Measurements from ENCODE around the gene USP3. TPM values are rescaled to one million over a fixed set of nuclear protein-coding genes. Genes with fewer than 3 reads are reported as not detected.

The USP3 gene
- total and polyA plus RNA-seq, 9 donors = 15.0 to 34.5 (median 22.0) TPM

GRCh38 chr15:63556736-63557135 is 52.3 kb downstream of the USP3 start:
- peaks cover 27% of the 10 kb centered on the region for H3K36me3 ChIP-seq (ENCODE audit: control insufficient read depth, insufficient read depth, low read length)
- no peak for DNase-seq

GRCh38 chr15:63559753-63560152 is 55.4 kb downstream of the USP3 start:
- Histone ChIP-seq H3K4me1 (ENCODE audit: control insufficient read depth, insufficient read depth, low read length) (no peaks in the 10 kb centered on the region), H3K36me3 (ENCODE audit: control insufficient read depth, insufficient read depth, low read length) (peaks cover 38% of the 10 kb centered on the region), H3K4me3 (ENCODE audit: low read length) (no peak overlapping the region), H3K27ac (ENCODE audit: low read length) (no peak overlapping the region), H3K27me3 (ENCODE audit: control insufficient read depth, insufficient read depth, low read length) (no peaks in the 10 kb centered on the region), H3K9me3 (replicated peaks; ENCODE audit: control insufficient read depth, low read depth, low read length) (no peaks in the 10 kb centered on the region)
- DNase-seq = no peak
- WGBS (ENCODE audit: insufficient coverage) = no CpG with 5 or more reads among the region's 5 CpGs

More at GRCh38 chr15:63556736-63557135, 52.3 kb downstream of the USP3 start:
- no peak overlapping the region for H3K27ac ChIP-seq (ENCODE audit: low read length)
- H3K4me1 ChIP-seq (ENCODE audit: control insufficient read depth, insufficient read depth, low read length) = no peaks in the 10 kb centered on the region
- H3K27me3 ChIP-seq (ENCODE audit: control insufficient read depth, insufficient read depth, low read length) = no peaks in the 10 kb centered on the region
- H3K4me3 ChIP-seq (ENCODE audit: low read length) = no peak overlapping the region
- no peaks in the 10 kb centered on the region for H3K9me3 ChIP-seq (replicated peaks; ENCODE audit: control insufficient read depth, low read depth, low read length)
- 80% methylated on average over 5 of the region's 7 CpGs for WGBS (ENCODE audit: insufficient coverage)

- Histone ChIP-seq H3K4me1 (ENCODE audit: control insufficient read depth, insufficient read depth, low read length) (no peaks in the 10 kb centered on the region), H3K27me3 (ENCODE audit: control insufficient read depth, insufficient read depth, low read length) (no peaks in the 10 kb centered on the region), H3K27ac (ENCODE audit: low read length) (no peak overlapping the region), H3K36me3 (ENCODE audit: control insufficient read depth, insufficient read depth, low read length) (peaks cover 40% of the 10 kb centered on the region), H3K4me3 (ENCODE audit: low read length) (no peak overlapping the region), H3K9me3 (replicated peaks; ENCODE audit: control insufficient read depth, low read depth, low read length) (no peaks in the 10 kb centered on the region)
- no peak for DNase-seq
- WGBS (ENCODE audit: insufficient coverage) = 72% methylated on average over 5 of the region's 6 CpGs
These were observed 56.5 kb downstream of the USP3 start for GRCh38 chr15:63560741-63561448.

- Histone ChIP-seq H3K36me3 (ENCODE audit: control insufficient read depth, insufficient read depth, low read length) (peaks cover 34% of the 10 kb centered on the region), H3K27me3 (ENCODE audit: control insufficient read depth, insufficient read depth, low read length) (no peaks in the 10 kb centered on the region), H3K4me1 (ENCODE audit: control insufficient read depth, insufficient read depth, low read length) (no peaks in the 10 kb centered on the region), H3K4me3 (ENCODE audit: low read length) (no peak overlapping the region), H3K27ac (ENCODE audit: low read length) (no peak overlapping the region), H3K9me3 (replicated peaks; ENCODE audit: control insufficient read depth, low read depth, low read length) (no peaks in the 10 kb centered on the region)
- no peak for DNase-seq
- WGBS (ENCODE audit: insufficient coverage) = no CpG with 5 or more reads among the region's 3 CpGs
These were observed 59.7 kb downstream of the USP3 start for GRCh38 chr15:63564093-63564492.

GRCh38 chr15:63565536-63566186 is 61.3 kb downstream of the USP3 start:
- Histone ChIP-seq H3K9me3 (replicated peaks; ENCODE audit: control insufficient read depth, low read depth, low read length) (no peaks in the 10 kb centered on the region), H3K36me3 (ENCODE audit: control insufficient read depth, insufficient read depth, low read length) (peaks cover 34% of the 10 kb centered on the region), H3K4me3 (ENCODE audit: low read length) (no peak overlapping the region), H3K4me1 (ENCODE audit: control insufficient read depth, insufficient read depth, low read length) (no peaks in the 10 kb centered on the region), H3K27ac (ENCODE audit: low read length) (no peak overlapping the region), H3K27me3 (ENCODE audit: control insufficient read depth, insufficient read depth, low read length) (no peaks in the 10 kb centered on the region)
- WGBS (ENCODE audit: insufficient coverage) = no CpG with 5 or more reads among the region's 2 CpGs
- no peak for DNase-seq

- DNase-seq = no peak
- WGBS (ENCODE audit: insufficient coverage) = 100% methylated on average over 3 of the region's 7 CpGs
- Histone ChIP-seq H3K9me3 (replicated peaks; ENCODE audit: control insufficient read depth, low read depth, low read length) (no peaks in the 10 kb centered on the region), H3K27ac (ENCODE audit: low read length) (no peak overlapping the region), H3K4me1 (ENCODE audit: control insufficient read depth, insufficient read depth, low read length) (peaks cover 4% of the 10 kb centered on the region), H3K4me3 (ENCODE audit: low read length) (no peak overlapping the region), H3K27me3 (ENCODE audit: control insufficient read depth, insufficient read depth, low read length) (no peaks in the 10 kb centered on the region), H3K36me3 (ENCODE audit: control insufficient read depth, insufficient read depth, low read length) (peaks cover 29% of the 10 kb centered on the region)
These were observed 68.5 kb downstream of the USP3 start for GRCh38 chr15:63572749-63573464.

GRCh38 chr15:63573533-63573932 is 69.1 kb downstream of the USP3 start:
- no peak overlapping the region for H3K4me3 ChIP-seq (ENCODE audit: low read length)
- H3K36me3 ChIP-seq (ENCODE audit: control insufficient read depth, insufficient read depth, low read length) = peaks cover 29% of the 10 kb centered on the region
- H3K9me3 ChIP-seq (replicated peaks; ENCODE audit: control insufficient read depth, low read depth, low read length) = no peaks in the 10 kb centered on the region
- no peaks in the 10 kb centered on the region for H3K27me3 ChIP-seq (ENCODE audit: control insufficient read depth, insufficient read depth, low read length)
- no peak for DNase-seq
- H3K4me1 ChIP-seq (ENCODE audit: control insufficient read depth, insufficient read depth, low read length) = peaks cover 4% of the 10 kb centered on the region
- no peak overlapping the region for H3K27ac ChIP-seq (ENCODE audit: low read length)

- H3K4me3 ChIP-seq (ENCODE audit: low read length) = no peak overlapping the region
- no CpG with 5 or more reads among the region's 1 CpG for WGBS (ENCODE audit: insufficient coverage)
- no peak for DNase-seq
- no peaks in the 10 kb centered on the region for H3K9me3 ChIP-seq (replicated peaks; ENCODE audit: control insufficient read depth, low read depth, low read length)
- H3K4me1 ChIP-seq (ENCODE audit: control insufficient read depth, insufficient read depth, low read length) = peaks cover 4% of the 10 kb centered on the region
- H3K27me3 ChIP-seq (ENCODE audit: control insufficient read depth, insufficient read depth, low read length) = no peaks in the 10 kb centered on the region
- H3K27ac ChIP-seq (ENCODE audit: low read length) = no peak overlapping the region
- H3K36me3 ChIP-seq (ENCODE audit: control insufficient read depth, insufficient read depth, low read length) = peaks cover 24% of the 10 kb centered on the region
These were observed 70.9 kb downstream of the USP3 start for GRCh38 chr15:63575312-63575711.

- Histone ChIP-seq H3K4me3 (ENCODE audit: low read length) (no peak overlapping the region), H3K4me1 (ENCODE audit: control insufficient read depth, insufficient read depth, low read length) (peaks cover 4% of the 10 kb centered on the region), H3K27me3 (ENCODE audit: control insufficient read depth, insufficient read depth, low read length) (no peaks in the 10 kb centered on the region), H3K27ac (ENCODE audit: low read length) (no peak overlapping the region), H3K36me3 (ENCODE audit: control insufficient read depth, insufficient read depth, low read length) (peaks cover 20% of the 10 kb centered on the region), H3K9me3 (replicated peaks; ENCODE audit: control insufficient read depth, low read depth, low read length) (no peaks in the 10 kb centered on the region)
- 29% methylated on average over 1 of the region's 6 CpGs for WGBS (ENCODE audit: insufficient coverage)
- no peak for DNase-seq
These were observed 72.0 kb downstream of the USP3 start for GRCh38 chr15:63576441-63576840.

- H3K27ac ChIP-seq (ENCODE audit: low read length) = no peak overlapping the region
- H3K27me3 ChIP-seq (ENCODE audit: control insufficient read depth, insufficient read depth, low read length) = no peaks in the 10 kb centered on the region
- H3K4me1 ChIP-seq (ENCODE audit: control insufficient read depth, insufficient read depth, low read length) = no peaks in the 10 kb centered on the region
- H3K4me3 ChIP-seq (ENCODE audit: low read length) = no peak overlapping the region
- DNase-seq = no peak
- H3K9me3 ChIP-seq (replicated peaks; ENCODE audit: control insufficient read depth, low read depth, low read length) = peaks cover 3% of the 10 kb centered on the region
- H3K36me3 ChIP-seq (ENCODE audit: control insufficient read depth, insufficient read depth, low read length) = peaks cover 28% of the 10 kb centered on the region
These were observed 77.8 kb downstream of the USP3 start for GRCh38 chr15:63582179-63582578.

Measured in muscle of leg (tissue), 11 donors.